Measurements from ENCODE around the gene AP1M2. TPM values are rescaled to one million over a fixed set of nuclear protein-coding genes. Genes with fewer than 3 reads are reported as not detected.
A peak's percentile ranks its signal among the peaks of the same experiment; 100 is the strongest.

AP1M2 gene
- polyA plus RNA-seq, 2 of the 4 experiments (the other 2 are of a cell fraction), result 17.4 to 53.1 TPM

DNA sequence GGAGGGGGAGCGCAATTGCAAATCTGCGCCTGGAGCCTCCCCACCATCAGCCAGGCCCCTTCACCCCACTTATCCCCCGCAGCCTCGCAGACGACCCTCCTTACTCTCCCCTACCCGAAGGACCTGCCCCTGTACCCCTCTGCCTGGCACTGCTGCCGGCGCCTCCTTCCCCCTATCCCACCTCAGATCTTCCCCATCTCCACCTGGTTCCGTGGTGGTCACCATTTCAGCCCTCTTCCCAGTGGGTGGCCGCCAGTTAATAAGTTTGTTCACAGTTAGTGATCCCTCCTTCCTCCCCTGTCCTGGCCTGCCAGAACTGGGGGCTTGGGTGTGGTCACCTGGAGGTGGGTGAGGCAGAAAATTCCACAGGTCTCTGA is 38.6 kb upstream of the AP1M2 start (continued):
- TF ChIP-seq CTCF (IDR thresholded peaks at IDR 0.05) (no peak), RARB (CRISPR knock-in tag; IDR thresholded peaks at IDR 0.05) (no peak), CBX2 (IDR thresholded peaks at IDR 0.05; ENCODE audit: borderline replicate concordance, low read depth) (no peak), TFCP2L1 (CRISPR knock-in tag; IDR thresholded peaks at IDR 0.05) (no peak), ESRRA (IDR thresholded peaks at IDR 0.05; ENCODE audit: borderline replicate concordance, low read length) (no peak), FOXS1 (CRISPR knock-in tag; IDR thresholded peaks at IDR 0.05) (no peak)
- TF ChIP-seq, protein P1, sequence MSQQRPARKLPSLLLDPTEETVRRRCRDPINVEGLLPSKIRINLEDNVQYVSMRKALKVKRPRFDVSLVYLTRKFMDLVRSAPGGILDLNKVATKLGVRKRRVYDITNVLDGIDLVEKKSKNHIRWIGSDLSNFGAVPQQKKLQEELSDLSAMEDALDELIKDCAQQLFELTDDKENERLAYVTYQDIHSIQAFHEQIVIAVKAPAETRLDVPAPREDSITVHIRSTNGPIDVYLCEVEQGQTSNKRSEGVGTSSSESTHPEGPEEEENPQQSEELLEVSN (IDR thresholded peaks at IDR 0.05; ENCODE audit: borderline replicate concordance, low read depth), result no peak

- peak within 1 kb of the TSS; percentile 49 for H3K4me3 ChIP-seq
- H3K4me2 ChIP-seq, result peak within 1 kb of the TSS; percentile 97
- H3K4me1 ChIP-seq, result 0 out of 3 replicates have a peak, but pooled peaks cover 4% of the 10 kb centered on the region
- ChIA-PET POLR2A (interaction anchor here (1.4 kb wide), 1 partner anchor 20 kb away, joined by 10 read pairs; no protein-coding TSS in a partner anchor), CTCF (no interaction called here)
- peak within 1 kb of the TSS; percentile 74 to 90 for H3K27ac ChIP-seq
- H3K9me3 ChIP-seq, result no peaks in the 10 kb centered on the region
- 12% methylated on average over 17 of the region's 53 CpGs for WGBS (ENCODE audit: missing lambda C conversion rate)
- peak; percentile 87 to 91 for ATAC-seq
- TF ChIP-seq RAD21 (conservative IDR thresholded peaks at IDR 0.05 in 1 of 2, IDR thresholded peaks at IDR 0.05 in 1 of 2) (no peak), EP300 (IDR thresholded peaks at IDR 0.05) (no peak), JUNB (IDR thresholded peaks at IDR 0.05) (no peak), PHF8 (IDR thresholded peaks at IDR 0.05; ENCODE audit: borderline replicate concordance, low read depth) (no peak), EHF (CRISPR knock-in tag; IDR thresholded peaks at IDR 0.05) (no peak), FOXS1 (CRISPR knock-in tag; IDR thresholded peaks at IDR 0.05) (no peak), EHMT2 (IDR thresholded peaks at IDR 0.05; ENCODE audit: low read depth) (no peak)
- TF ChIP-seq, protein P1 (IDR thresholded peaks at IDR 0.05; ENCODE audit: borderline replicate concordance, low read depth), result no peak
- TF ChIP-seq, protein P2, sequence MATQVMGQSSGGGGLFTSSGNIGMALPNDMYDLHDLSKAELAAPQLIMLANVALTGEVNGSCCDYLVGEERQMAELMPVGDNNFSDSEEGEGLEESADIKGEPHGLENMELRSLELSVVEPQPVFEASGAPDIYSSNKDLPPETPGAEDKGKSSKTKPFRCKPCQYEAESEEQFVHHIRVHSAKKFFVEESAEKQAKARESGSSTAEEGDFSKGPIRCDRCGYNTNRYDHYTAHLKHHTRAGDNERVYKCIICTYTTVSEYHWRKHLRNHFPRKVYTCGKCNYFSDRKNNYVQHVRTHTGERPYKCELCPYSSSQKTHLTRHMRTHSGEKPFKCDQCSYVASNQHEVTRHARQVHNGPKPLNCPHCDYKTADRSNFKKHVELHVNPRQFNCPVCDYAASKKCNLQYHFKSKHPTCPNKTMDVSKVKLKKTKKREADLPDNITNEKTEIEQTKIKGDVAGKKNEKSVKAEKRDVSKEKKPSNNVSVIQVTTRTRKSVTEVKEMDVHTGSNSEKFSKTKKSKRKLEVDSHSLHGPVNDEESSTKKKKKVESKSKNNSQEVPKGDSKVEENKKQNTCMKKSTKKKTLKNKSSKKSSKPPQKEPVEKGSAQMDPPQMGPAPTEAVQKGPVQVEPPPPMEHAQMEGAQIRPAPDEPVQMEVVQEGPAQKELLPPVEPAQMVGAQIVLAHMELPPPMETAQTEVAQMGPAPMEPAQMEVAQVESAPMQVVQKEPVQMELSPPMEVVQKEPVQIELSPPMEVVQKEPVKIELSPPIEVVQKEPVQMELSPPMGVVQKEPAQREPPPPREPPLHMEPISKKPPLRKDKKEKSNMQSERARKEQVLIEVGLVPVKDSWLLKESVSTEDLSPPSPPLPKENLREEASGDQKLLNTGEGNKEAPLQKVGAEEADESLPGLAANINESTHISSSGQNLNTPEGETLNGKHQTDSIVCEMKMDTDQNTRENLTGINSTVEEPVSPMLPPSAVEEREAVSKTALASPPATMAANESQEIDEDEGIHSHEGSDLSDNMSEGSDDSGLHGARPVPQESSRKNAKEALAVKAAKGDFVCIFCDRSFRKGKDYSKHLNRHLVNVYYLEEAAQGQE (IDR thresholded peaks at IDR 0.05), result no peak
- TF ChIP-seq, protein P3, sequence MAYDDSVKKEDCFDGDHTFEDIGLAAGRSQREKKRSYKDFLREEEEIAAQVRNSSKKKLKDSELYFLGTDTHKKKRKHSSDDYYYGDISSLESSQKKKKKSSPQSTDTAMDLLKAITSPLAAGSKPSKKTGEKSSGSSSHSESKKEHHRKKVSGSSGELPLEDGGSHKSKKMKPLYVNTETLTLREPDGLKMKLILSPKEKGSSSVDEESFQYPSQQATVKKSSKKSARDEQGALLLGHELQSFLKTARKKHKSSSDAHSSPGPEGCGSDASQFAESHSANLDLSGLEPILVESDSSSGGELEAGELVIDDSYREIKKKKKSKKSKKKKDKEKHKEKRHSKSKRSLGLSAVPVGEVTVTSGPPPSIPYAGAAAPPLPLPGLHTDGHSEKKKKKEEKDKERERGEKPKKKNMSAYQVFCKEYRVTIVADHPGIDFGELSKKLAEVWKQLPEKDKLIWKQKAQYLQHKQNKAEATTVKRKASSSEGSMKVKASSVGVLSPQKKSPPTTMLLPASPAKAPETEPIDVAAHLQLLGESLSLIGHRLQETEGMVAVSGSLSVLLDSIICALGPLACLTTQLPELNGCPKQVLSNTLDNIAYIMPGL (CRISPR knock-in tag; IDR thresholded peaks at IDR 0.05; ENCODE audit: borderline replicate concordance), result no peak
- DNase-seq (ENCODE audit: low read depth in 1 of 2, low spot score in 1 of 2), result peak in 1 of 2 experiments; percentile 46
- no peak for FAIRE-seq
Measured at GRCh38 chr19:10625003-10625761, 38.1 kb upstream of the AP1M2 start, which contains the start of gene SLC44A2. SLC44A2 (plus strand) TSS chr19:10625553; CDS start chr19:10625634, 81 bp downstream.
